GM19455 (cell line): ENCODE results near the gene ING5.

ENCODE experiments used
- ATAC-seq: cut with Tn5 transposase; IDR thresholded peaks from one replicate; pipeline ENCODE4 v1.9.1; 2021; ENCODE audit not compliant: unreplicated experiment

The ING5 gene

DNA sequence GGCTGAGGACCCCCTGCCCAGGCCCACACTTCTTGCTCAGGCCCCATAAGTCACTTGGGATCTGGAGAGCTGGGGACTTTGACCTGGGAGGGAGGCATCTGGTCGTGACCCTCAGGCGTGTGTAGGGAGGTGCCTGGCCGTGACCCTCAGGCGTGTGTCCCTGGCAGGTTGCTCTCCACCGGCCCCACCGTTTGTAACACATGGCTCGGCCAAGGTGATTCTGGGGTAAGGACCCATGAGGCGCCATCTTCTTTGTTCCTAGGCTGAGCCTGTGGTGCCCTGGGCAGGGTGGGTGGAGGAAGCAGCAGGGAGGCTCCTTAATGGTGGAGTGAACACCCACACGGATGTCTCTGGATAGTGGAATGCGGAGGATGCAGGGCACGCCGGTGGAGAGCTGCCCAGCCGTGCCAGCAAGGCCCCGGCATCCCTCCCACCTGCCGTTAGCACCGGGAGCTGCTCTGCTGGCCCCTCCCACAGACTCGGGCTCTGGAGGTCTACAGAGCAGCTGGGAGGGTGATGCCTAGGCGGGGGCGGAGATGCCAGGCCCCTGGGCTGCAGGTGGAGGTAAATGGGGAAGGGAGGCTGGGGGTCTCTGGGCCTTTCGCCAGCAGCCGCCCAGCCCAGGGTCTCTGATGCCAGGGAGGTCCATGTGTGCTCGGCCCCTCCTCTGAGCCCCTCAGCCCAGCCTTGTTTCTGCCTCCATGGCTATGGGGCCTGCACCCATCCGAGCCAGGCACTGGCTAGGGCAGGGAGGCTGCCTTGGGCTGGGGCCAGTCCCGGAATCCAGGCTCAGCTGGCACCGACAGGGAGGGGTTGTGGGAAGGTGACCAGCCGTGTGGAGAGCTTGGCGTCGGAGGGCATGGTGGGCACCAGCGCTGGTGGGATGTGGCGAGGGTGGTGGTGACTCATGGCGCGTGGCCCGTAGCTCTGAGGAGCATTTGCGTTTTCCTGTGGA is 73.7 kb downstream of the ING5 start:
- no peak for ATAC-seq

DNA sequence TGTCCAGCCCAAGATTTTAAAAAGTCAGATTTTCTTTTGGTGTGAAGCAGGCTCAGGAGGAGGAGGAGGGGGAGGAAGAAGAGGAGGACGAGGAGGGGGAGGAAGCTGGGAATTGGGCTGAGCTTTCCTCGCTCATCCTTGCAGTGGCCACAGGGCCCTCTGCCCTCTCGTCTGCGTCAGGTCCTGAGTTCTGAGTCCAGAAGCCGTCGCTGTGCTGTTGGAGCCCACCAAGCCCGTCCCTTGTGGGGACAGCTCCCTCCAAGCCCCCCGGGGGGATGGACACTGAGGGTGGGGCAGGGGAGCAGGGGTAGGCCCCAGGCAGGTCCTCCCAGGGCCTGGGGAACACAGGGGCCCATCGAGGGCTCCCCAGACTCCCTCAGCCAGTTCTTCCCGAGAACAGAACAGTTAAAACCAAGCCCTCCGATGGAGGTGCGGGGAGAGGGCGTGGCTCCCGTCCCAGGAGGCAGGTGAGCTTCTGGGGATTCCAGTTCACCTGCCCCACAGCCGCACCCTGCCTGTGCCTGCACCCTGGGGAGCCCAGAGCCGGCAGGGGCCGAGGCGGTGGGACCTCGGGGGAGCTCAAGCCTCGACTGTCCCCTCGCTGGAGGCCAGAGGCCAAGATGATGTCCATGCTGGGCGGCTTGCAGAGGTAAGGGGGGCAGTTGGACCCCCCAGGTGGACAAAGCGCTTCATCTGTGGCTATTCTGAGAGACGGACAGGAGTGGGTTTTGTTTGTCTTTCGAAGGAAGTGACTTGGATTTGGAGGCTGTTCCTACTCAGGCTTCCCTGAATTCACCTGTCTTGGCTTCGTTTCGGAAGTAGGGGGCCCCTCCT is 74.7 kb downstream of the ING5 start, which contains the start of gene GAL3ST2:
Gene GAL3ST2, plus strand, starts transcription at position 487 of the 834 bp plus-strand sequence. Its CDS starts 134 bp downstream, at position 621.
- no peak for ATAC-seq

DNA sequence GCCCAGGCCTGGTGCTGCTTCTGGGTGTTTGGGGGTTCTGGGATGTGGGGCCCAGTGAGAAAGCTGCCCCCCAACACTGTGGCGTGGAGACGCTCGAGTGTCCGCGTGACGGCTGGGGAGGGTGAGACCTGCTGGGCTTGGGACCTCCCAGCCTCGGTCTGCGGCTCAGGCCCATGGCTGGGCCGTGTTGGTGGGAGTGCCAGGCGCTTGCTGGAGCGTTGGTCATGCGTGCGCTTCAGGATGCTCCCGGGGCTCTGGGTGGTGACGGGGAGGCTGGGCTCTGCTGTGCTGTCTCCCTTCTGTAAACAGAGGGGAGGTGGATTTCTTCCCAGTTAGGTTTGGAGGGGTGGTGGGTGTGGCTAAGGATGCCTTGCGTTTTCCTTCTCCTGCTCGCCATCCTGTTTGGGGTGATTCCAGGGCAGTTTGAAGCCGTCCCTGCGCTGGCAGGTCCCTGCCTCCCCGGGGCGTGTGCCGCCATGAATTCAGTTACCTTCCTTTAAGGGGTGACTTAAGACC is 75.4 kb downstream of the ING5 start:
- ATAC-seq = no peak

DNA sequence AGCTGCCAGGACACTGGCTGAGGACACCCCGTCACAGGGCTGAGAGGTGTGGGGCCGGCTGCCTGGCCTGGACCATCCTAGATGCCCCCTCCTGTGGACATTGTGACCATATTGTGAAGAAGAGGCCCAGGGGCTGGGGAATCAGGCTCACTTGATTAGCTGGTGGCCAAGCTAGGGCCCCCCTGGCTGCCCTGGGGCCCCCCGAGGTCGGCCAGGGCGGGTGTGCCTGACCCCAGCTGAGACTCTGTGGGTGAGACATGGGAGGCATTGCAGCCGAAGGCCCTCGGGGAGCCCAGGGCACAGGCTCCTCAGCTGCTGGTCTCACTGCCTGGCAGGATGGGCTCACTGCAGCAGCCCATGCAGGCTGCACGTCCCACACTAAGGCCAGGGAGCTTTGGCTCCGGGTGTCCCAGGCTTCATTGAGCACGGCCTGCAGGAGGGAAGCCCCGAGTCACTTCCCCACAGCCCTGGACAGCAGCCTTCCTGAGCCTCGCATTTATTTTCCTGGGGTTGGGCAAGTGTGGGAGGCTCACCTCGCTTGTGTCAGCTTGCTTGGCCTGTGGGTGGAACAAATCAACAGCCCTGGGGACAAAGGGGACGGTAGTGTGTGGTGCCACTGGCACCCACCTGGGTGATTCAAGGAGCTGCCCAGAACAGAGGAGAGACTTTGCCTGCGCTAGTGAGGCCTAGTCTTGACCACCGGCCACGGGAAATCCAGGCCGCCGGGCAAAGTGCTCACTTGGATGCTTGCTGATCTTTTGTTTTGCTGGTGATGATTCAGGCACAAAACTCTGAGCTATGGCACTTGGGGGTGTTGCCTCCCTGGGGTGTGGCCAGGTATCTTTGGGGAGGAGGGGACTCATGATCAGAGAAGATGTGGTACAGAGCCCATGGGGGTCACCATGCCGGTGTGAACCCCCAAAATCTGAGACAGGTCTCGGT is 76.1 kb downstream of the ING5 start:
- no peak for ATAC-seq
